DMS153 treated with DMSO at 0.1 percent for 48 hours (cell line): ENCODE measurements around the gene SRMS.
A peak's percentile ranks its signal among the peaks of the same experiment; 100 is the strongest.

Experiments used
- DNase-seq: peaks from one replicate; lab custom pipeline; 2025; ENCODE audit not compliant: unreplicated experiment; lab: John Stamatoyannopoulos, UW

The SRMS gene

GRCh38 chr20:63539441-63540370 lies 7.8 kb downstream of the SRMS start:
- no peak for DNase-seq

DNA sequence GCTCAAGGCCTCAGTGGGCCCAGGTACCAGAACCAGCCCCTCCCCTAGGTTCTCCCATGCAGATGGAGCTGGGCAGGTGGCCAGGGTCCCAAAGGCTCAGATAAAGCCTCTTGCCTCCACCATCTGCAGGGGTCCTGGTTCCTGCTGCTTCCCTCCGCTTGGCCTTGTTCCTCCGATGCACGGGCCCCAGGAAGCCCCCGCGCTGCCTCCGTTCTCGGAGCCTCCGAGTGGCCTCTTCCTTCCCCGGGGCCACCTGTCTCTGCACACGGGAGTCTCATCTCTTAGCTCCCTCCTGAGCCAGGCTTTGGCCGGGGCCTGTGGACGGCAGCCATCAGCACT lies 8.5 kb downstream of the SRMS start:
- no peak for DNase-seq

GRCh38 chr20:63538204-63539091 lies 9.1 kb downstream of the SRMS start:
- DNase-seq: peak; percentile 53

GRCh38 chr20:63537525-63538203 lies 9.9 kb downstream of the SRMS start:
- peak; percentile 53 for DNase-seq

DNA sequence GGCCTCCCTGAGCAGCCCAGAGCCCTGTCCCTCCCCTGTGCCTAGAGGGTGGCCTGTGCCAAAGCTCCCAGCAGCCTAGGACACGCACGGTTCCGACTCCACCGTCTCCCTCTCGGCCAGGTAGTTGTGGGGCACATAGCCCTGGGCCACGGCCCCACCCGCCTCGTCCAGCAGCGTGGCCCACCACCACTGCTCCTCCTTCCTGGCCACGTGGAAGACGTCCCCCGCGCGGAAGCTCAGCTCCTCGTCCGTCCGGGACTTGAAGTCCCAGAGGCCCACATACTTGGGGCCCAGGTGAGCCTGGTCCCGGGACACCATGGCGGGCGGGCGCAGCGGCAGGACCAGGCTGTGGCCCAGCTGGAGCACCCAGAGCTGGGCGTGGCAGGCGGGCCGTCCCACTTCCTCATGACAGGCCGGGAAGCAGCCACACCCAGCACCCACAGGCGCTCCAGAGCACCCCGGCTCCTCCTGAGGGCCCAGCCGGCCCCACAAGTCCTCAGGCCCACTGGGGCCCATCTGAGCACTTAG lies 10.5 kb downstream of the SRMS start, which contains the start of gene PTK6:
Gene PTK6, minus strand, starts transcription at position 380 of the 528 bp plus-strand sequence. Its CDS starts 62 bp downstream, at position 318.
- no peak for DNase-seq

GRCh38 chr20:63536241-63536977 lies 11.1 kb downstream of the SRMS start:
- no peak for DNase-seq

GRCh38 chr20:63534831-63535651 lies 12.5 kb downstream of the SRMS start:
- no peak for DNase-seq

- DNase-seq: no peak
Measured at GRCh38 chr20:63534427-63534830, 13.1 kb downstream of the SRMS start.

DNA sequence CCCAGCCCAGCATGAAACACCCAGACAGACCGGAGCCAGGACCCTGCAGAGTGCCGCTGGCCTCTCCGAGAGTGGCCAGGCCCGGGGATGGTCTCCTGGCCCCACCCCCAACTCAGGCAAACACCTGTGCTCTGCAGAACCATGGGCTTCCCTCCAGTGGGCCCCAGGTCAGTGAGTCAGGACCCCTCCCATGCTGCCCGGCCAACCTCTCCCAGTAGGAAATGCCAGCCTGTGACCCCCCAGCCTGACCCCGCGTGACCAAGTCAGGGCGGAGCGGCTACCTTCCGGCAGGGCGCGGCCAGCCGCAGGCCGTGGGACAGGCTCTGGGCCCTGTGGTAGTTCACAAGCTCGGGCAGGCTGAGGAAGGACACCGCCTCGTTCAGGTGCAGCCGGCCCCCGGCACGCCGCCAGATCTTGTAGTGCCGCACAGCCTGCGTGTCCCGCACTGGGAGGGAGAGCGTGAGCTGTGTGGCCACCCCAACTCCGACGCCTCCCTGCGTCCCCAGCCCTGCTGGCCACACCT lies 13.6 kb downstream of the SRMS start:
- no peak for DNase-seq

DNA sequence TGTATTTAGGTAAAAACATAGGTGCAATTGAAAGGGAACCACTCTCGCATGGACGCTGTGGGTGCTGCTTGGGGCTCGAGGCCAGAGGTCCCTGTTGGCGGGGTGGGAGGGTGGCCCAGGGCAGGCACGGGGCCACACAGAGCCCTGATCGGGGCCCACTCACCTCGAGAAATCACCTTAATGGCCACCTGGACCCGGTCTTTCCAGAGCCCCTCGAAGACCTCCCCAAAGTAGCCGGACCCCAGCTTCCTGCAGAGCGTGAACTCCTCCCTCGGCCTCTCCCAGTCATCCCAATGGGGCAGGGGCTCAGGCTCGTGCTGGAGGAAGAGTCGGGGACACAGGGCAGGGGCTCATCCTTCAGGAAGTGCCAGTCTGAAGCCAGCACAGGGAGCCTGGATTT lies 14.2 kb downstream of the SRMS start:
- DNase-seq: no peak

DNA sequence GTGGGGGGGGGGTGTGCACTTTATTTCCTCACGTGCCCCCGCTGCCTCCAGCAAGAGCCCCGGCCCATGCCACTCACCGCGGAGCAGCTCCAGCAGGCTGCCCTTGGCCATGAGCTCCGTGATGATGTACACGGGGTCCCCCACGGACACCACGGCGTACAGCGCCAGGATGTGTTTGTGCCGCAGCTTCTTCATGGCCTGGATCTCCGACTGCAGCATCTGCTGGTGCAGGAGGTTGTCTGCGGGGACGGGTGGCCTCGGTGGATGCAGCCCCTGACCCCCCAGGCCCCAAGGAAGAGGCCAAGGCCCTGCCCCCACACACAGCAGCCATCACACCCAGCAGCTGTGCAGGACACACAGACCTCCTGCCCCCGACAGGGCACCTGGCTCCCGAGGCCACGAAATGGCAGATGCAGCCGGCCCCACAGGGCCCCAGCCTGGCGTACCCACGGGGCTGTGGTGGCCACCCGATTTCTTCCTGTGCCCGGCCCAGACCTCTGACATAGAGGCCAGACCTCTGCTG lies 15.0 kb downstream of the SRMS start:
- DNase-seq: no peak

GRCh38 chr20:63531686-63532448 lies 15.7 kb downstream of the SRMS start:
- DNase-seq: no peak

- no peak for DNase-seq
Measured at GRCh38 chr20:63530788-63531160, 16.8 kb downstream of the SRMS start.

GRCh38 chr20:63529861-63530787 lies 17.4 kb downstream of the SRMS start:
- DNase-seq: no peak

DNA sequence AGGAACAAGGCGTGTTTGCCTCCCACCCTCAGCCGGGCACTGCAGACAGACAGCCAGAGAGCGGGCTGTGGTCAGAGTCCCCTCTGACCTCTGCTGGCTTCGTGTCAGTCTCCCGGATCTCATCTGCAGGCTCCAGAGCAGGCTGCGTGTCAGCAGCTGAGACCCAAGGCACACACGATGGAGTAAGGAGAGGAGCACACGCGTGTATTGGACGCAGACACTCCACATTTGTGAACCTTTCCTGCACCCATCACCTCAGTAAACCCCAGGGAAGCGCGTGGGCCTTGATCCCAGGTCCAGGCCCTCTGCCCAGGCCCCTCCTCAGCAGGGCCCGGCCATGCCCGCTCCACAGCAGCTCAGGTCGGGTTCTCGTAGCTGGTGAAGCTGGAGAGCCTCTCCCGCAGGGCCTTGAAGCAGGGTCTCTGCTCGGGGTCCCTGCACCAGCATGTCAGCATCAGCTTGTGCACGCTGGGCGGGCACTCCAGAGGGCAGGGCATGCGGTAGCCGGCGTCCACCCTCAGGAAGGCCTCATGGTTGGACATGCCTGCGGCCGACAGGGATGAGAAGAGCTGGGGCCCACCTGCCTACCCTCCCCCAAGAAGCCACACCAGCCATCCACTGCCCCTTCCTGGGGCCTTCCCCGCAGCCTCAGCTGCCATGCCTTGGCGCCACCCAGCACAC lies 18.2 kb downstream of the SRMS start:
- DNase-seq: no peak

DNA sequence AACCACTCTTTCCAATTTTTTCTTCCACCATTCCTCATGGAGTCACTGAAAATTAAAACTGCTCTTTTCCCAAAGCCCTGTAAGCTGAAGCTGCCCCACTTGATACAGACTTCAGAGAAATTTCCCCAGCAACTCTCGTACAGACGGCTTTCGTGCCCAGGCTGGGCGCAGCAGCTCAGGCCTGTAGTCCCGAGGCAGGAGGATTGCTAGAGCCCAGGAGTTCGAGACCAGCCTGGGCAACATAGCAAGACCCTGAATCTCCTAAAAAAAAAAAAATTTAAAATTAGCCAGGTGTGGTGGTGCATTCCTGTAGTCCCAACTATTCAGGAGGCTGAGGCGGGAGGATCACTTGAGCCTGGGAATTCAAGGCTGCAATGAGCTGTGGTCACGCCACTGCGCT lies 20.4 kb downstream of the SRMS start:
- DNase-seq: no peak

- no peak for DNase-seq
Measured at GRCh38 chr20:63525971-63526370, 21.6 kb downstream of the SRMS start.
